Prostate gland (tissue), 2 donors: ENCODE data around the gene MAP2K7.

Experiments
- CTCF ChIP-seq, 4 experiments: fragments of 200-600 bp in 2 of 4; fragments of 450-650 bp in 2 of 4; sonication (generic) in 2 of 4; IDR thresholded peaks; 1 replicate in 3 of 4; 2 replicates in 1 of 4; pipeline ENCODE4 v1.5.1; 2016 to 2019; ENCODE audit warnings: antibody characterized with exemption in 4 of 4, mild to moderate bottlenecking in 2 of 4, moderate library complexity in 2 of 4
- POLR2A ChIP-seq: fragments of 450-650 bp; IDR thresholded peaks from one replicate; pipeline ENCODE4 v1.6.1; 2016; ENCODE audit warnings: antibody characterized with exemption, mild to moderate bottlenecking
- POLR2AphosphoS5 ChIP-seq: sonication (generic); formaldehyde crosslinking; IDR thresholded peaks from one replicate; pipeline ENCODE4 v1.6.1; 2017; ENCODE audit warnings: antibody characterized with exemption

- TF ChIP-seq CTCF (IDR thresholded peaks at IDR 0.05) (no peak), POLR2A (no peak), POLR2AphosphoS5 (no peak)
Measured at GRCh38 chr19:7933411-7933810, 29.7 kb downstream of the MAP2K7 start.
